GM19023 (cell line): ENCODE data around the gene TRAK2.
"Not testable (repeated sequence)": the region's sequence is repeated elsewhere in the genome, so short reads cannot be mapped to it uniquely, and the experiment has no call there.

Experiments
- ATAC-seq: cut with Tn5 transposase; IDR thresholded peaks from one replicate; pipeline ENCODE4 v1.9.1; 2021; ENCODE audit warnings: mild to moderate bottlenecking, moderate library complexity; ENCODE audit not compliant: unreplicated experiment

TRAK2 gene, protein sequence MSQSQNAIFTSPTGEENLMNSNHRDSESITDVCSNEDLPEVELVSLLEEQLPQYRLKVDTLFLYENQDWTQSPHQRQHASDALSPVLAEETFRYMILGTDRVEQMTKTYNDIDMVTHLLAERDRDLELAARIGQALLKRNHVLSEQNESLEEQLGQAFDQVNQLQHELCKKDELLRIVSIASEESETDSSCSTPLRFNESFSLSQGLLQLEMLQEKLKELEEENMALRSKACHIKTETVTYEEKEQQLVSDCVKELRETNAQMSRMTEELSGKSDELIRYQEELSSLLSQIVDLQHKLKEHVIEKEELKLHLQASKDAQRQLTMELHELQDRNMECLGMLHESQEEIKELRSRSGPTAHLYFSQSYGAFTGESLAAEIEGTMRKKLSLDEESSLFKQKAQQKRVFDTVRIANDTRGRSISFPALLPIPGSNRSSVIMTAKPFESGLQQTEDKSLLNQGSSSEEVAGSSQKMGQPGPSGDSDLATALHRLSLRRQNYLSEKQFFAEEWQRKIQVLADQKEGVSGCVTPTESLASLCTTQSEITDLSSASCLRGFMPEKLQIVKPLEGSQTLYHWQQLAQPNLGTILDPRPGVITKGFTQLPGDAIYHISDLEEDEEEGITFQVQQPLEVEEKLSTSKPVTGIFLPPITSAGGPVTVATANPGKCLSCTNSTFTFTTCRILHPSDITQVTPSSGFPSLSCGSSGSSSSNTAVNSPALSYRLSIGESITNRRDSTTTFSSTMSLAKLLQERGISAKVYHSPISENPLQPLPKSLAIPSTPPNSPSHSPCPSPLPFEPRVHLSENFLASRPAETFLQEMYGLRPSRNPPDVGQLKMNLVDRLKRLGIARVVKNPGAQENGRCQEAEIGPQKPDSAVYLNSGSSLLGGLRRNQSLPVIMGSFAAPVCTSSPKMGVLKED

DNA sequence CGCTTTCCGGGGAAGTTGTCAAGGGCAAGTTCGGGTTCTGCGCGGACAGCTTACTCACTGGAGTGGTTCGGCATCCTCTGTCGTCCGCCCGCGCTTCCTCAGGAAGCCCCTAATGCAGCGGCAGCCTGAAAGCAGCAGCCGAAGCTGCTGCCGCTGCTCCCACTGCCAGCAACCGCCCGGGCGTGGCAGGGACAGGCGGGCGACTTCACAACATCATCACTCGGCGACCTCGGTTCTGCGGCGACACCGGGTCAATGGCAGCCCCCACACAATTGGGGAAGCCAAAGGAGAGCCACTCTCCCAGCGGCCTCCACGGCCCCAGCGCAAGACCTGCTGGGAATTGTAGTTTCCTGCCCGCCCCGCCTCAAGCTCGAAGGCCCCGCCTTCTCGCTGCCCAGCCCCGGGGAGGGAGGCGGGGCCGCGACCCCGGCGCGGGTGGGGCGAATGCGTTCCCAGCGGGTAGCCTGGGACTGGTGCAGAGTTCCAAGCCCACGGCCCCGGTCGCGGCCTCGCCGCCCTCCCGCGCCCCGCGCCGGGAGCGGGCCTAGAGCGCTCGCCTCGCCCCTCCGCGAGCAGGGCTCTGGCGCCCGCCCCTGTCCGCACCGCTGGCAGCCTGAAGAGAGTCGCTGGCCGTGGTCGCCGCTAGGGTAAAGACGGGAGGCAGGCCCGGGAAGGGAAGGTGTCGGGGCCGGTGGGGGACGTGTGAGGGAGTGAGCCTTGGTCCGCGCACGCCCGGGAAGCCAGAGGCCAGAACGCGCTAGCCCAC lies at the start of gene TRAK2, which contains the start of gene STRADB:
Gene TRAK2 (minus strand): TSS at position 167 of the 766 bp plus-strand sequence. CDS start 30,951 bp downstream, outside the sequence.
Gene STRADB (plus strand): TSS at position 449 of the 766 bp plus-strand sequence. CDS start 3,101 bp downstream, outside the sequence.
- ATAC-seq, result peak; percentile 95

DNA sequence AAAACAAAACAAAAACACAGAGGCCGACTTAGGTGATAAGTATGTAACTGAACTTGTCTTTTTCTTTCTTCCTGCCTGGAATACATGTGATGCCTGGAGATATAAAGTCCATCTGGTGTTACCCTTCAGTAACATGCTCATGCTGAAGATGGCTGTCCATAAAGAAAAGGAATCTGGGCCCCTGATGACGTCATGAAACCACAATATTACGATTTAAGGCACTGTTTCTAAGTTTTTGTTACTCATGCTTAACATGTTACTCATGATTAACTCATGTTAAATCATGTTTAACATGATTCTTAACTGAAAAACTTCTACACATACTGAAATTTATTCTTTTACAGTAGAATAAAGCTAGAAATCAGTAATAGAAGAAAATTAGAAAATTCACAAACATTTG lies 49.3 kb upstream of the TRAK2 start:
- ATAC-seq, result no peak

DNA sequence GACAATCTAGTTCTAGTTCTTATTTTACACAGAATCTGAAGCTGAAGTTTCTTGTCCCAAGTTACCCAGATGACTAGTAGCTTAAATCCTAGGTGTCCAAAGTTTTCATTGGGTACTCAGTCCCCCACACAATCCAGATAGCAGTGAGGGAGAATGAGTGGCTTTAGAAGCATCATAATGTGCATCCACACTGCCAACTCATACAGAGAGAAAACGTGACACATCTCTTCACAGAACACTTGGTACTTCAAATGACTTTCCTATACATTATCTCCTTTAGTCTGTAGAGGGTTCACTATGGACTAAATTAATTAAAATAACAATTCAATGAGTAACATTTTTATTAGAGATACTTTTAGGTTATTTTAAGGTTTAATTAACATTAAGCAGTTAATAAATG lies 45.5 kb upstream of the TRAK2 start:
- ATAC-seq, result no peak

DNA sequence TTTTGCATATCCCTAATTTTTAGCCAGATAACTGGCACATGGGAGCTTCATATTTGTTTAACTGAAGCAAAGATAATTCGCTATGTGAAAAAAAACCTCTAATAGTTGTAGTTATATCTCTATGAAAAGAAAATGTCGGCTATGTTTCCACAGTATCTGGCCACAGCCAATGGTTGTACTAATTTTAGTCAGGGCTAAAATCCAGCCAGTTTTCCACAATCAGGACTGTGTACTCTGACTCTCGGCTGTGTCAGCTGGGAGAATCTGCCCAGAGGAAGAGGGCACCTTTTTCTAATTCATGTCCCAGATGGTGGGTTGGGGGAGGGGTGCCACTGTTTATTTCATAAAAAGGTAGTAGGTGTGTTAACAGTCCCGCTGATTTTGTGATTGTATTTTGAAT lies 39.0 kb upstream of the TRAK2 start:
- no peak for ATAC-seq

DNA sequence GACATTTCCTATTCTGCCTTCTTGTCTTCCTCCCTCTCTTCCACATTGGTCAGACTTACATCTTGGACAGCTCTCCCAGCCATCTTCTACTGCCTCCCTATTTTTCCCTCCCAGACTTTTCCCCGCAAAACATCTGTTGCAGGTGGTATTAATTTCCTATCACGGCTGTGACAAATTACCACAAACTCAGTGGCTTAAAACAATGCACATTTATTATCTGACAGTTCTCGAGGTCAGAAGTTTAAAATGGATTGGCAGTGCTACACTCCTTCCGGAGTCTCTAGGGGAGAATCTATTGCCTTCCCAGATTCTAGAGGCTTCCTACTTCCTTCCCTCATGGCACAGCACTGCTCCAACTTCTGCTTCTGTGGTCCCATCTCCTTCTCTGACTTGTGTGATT lies 33.5 kb upstream of the TRAK2 start:
- ATAC-seq, result no peak

DNA sequence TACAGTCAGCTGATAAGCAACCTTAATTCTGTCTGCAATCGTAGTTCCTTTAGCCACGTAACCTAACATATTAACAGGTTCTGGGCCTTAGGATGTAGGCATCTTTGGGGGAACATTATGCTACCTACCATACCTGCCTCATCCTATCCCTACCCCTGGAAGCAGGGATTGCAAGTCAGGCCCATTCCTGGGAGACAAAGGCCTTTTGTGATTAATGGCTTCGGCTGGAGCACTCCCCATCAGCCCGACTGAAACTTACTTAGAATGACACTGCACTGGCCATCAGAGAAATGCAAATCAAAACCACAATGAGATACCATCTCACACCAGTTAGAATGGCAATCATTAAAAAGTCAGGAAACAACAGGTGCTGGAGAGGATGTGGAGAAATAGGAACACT lies 32.5 kb upstream of the TRAK2 start:
- not testable (repeated sequence) for ATAC-seq

DNA sequence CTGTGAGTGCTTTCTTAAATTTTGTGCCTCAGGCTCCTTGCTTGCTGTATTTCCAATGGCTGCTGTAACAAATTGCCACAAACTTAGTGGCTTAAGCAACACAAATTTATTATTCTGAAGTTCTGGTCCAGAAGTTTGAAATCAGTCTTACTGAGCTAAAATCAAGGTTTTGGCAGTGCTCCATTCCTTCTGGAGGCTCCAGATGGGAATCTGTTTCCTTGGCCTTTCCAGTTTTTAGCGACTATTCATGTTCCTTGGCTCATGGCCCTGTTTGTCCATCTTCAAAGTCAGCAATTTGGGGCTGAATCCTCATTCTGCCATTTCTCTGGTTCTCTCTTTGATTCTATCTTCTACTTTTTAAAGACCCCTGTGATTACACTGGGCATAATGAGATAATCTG lies 32.1 kb upstream of the TRAK2 start:
- ATAC-seq, result no peak

DNA sequence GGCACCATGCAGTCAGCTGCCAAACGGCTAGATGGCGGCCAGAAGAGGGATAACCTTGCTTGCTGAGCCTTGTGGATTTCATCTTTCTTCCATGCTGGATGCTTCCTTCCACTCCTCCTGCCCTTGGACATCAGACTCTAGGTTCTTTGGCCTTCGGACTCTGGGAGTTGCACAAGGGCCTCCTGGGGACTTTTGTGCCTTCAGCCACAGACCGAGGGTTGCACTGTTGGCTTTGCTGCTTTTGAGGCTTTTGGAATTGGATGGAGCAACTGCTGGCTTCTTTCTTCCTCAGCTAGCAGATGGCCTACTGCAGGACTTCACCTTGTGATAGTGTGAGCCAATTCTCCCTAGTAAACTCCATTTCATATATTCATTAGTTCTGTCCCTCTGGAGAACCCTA lies 31.3 kb upstream of the TRAK2 start:
- no peak for ATAC-seq

DNA sequence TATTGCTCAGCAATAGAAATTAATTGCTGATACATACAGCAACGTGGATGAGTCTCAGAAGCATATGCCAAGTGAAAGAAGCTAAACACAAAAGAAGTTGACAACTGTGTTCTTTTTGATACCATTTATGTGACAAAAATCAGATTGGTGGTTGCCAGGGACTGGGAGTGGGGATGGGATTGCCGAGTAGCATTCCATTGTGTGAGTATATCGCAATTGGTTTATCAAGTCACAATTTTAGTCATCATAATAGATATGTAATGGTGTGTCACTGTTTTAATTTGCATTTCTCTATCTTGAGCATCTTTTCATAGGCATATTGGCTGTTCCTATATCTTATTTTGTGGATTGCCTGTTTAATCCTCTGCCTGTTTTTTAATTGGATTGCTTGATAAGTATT lies 21.2 kb upstream of the TRAK2 start:
- no peak for ATAC-seq

DNA sequence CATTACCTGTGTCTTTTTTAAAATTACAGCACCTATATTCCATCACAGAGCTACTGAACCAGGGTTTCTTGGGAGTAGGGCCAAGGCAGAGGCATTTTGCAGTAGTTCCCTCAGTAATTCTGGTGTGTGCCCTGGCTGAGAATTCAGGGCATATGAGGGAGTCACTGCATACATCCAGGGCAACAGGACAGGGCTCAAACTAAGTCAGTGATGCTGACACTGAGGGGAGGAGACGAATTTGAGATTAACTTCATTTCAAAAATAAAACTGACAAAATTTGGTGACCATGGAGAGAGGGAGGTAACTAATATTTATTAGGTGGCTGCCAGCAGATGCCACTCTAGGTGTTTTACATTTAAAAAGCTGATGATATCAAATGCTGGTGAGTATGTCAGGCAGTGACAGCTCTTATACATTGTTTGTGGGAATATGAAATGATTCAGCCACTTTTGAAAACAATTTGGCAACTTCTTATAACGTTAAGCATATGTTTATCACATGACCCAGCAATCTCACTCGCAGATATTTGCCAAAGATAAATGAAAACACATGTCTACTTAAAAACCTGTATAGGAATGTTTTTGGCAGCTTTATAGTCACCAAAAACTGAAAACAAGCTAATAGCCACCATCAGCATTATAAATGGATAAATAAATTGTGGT lies 20.6 kb upstream of the TRAK2 start:
- no peak for ATAC-seq

DNA sequence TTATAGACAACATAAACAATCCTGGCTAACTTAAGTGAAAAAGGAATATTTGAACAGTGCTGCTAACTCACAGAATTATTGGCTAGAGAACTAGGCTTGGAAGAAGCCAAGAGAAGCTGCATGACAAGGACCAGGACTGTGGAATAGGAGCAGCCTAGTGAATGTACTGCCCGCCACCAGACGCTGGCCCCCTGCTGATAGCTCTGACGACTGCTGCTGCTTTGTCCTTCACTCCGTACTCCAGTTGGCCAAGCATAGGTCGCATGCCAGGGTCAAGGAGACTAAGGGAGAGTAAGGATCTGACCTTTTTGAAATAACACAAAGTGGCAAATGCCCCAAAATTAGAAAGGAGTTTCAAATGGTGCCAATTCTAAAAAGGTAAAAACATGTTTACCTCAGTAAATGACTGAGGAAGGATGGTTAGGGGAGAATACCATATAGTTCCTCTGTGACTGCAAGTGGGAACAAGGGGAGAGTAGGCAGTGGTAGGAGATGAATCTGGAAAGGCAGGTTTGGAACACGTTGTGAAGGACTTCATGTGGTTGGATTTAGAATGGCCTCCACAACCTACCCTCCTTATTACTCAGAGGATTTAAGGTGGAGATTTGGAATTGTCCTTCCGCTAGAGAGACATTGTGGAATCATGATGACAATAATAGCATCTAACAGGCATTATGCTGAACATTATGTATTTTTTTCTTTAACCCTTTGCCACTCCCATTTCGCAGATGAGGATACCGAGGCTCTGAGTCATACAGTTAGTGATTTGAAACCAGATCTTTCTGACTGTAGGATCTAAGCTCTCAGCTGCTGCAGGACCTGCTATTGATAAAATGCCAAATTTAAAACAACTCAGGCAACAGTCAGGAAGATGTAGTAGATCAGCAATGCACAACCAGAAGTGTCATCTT lies 19.8 kb upstream of the TRAK2 start:
- ATAC-seq, result no peak

DNA sequence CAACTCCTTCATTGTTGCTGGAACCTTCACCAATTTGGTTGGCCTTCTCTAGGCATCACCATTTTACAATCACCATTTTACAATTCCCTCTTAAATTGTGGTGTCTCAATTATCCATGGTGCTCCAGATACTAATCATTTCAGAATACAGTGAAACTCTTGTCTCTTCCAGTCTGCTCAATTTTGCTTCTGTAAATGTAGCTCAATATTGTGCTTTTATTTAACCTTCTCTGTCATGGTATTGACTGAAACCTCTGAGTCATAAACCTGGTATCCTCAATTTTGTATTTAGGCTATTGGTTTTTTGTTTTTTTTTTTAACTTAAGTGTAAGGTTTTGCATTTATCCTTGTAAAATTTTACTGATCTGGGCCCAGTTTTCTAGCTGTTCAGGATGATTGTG lies 16.4 kb upstream of the TRAK2 start:
- ATAC-seq, result no peak

DNA sequence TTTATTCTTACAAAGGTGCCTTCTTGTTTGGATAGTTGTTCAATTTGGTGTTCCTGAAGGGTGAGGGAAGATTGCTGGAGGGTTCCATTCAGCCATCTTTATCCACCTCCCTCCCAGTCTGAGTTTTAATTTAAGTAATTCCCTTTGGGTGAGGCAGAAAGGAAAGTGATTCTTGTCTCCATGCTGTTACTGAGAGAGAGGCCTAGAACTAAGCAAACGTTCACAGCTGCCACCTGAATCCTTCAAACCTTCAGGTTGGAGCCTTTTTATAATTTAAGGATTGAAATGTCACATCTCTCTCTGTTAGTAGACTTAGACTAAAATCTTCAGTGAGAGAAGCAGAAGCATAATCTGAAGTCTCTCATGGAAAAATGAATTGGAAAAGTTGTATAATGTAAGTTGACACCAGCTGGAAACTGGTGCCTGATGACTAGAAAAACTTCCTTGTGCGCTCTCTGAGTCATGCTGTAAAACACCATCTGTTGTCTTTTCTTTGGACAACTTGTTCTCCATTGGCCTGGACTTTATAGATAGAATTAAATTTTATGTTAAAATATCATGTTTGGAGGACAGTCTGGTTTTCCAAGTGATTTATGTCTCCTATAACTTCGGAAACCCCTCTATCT lies 14.9 kb upstream of the TRAK2 start:
- no peak for ATAC-seq

DNA sequence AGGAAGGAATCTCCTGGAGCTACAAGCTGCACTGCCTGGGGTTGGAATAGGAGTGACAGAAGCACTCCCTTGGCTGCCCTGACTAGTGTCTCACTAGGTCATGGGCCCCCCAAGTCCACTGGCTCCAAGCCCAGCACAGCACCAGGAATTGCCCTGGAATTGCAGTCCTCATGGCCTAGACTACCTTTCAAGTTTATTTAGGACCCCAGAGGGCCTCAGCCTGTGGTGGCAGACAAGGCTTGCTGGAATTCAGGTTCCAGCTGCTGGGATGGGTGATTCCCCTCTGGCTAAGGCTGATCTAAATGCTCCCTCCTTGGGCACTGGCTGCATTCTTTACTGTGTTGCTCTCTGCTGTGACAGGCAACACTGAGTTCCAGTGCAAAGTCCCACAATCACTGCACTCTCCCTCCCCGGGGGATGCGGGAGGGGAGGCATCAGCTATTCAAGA lies 14.3 kb upstream of the TRAK2 start:
- no peak for ATAC-seq

DNA sequence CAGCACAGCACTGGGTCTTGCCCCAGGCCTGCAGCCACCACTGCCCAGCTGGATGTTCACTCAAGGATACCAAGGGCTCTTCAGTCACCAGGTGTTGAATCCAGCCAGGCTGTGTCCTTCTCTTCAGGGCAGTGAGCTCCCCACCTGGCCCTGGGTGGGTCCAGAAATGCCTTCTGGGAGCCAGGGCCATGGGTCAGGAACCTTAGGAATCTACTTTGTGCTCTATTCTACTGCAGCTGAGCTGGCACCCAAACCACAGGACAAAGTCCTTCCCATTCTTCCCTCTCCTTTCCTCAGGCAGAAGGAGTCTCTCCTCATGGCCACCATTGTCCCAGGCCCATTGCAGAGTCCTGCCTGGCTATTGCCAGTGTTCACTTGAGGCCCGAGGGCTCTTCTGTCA lies 13.3 kb upstream of the TRAK2 start:
- ATAC-seq, result no peak

DNA sequence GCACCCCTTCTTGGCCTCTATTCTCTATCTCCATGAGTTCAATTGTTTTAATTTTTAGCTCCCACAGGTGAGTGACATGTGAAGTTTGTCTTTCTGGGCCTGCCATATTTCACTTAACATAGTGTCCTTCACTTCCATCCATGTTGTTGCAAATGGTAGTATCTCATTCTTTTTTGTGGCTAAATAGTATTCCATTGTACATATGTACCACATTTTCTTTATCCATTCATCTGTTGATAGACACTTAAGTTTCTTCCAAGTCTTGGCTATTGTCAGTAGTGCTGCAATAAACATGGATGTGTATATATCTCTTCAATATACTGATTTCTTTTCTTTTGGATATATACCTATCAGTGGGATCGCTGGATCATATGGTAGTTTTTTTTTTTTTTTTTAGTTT lies 9.3 kb upstream of the TRAK2 start:
- ATAC-seq, result no peak

DNA sequence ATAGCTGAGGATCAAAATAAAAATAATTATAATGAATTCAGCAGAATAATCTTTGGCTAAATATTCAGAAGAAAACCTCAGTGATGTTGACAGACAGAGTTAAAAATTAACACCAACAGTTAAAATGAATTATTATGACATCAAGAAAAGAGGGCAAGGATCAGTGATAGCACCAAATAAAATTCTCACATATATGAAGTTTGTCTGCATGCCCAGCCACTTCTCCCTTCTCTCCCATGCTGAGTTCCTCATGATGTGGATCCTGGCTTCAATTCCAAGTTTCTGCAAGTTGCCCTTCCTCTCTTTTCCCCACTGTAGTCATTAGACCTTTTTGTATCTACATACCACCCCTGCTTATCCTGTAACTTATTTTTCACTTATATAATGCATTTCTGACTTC lies 7.1 kb upstream of the TRAK2 start:
- no peak for ATAC-seq

DNA sequence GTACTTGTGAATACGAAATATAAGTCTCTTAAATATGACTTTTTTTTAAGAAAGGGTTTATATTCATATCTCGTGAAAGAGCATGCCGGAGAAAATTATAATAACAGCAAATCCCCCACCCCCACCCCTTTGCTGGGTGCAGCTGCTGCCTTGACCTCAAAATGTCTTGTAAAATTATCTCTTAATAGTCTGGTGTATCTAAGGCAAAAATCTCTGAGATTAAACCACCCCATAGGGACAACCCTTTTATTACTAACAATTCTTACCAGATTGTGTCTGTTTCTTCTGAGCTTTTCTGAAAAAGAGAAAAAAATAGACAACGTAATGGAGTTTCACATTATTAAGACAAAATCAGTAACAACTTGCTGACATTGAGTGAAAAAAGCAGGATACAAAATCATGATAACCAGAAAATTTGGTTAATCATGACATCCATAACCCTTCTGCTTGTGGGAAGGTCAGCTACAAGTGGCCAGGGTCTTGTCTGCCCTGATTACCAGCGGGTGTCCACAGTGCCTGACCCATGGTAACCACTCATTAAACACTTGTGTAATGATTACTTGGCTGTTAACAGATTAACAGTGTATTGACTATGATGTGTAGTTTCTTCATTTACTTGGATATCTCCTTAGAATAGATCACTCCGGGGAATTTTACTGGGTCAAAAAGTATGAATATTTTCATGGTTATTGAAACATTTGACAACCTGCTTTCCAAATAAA lies 1.8 kb upstream of the TRAK2 start:
- ATAC-seq, result no peak
